ENCODE measurements around the gene NR2F1-AS1.

NR2F1-AS1 gene

GRCh38 chr5:93580927-93581445 is at the start of gene NR2F1-AS1:
TSS of gene NR2F1-AS1 (minus strand) at chr5:93581219.
- DNase-seq (ENCODE audit: low spot score): peak; percentile 59

- DNase-seq (ENCODE audit: low spot score): no peak
These were observed 45.8 kb upstream of the NR2F1-AS1 start for GRCh38 chr5:93626801-93627200.

DNA sequence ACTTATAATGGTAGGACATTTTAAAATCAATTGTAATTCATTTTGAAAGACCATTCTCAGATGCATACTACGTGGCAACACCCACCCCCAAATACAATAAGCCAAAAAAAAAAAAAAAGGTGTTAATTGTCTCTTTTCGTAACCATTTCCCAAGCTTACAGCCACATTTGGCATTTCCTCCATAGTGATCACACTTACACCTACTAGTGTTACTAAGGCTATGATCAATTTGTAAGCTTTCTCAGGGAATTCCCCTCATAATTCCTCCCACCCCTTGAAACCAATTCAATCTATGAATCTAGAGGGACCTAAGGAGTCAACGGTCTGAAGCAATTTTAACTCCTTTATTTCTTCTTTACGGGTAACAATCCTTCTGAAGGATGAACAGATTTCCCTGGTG is 42.1 kb upstream of the NR2F1-AS1 start:
- no peak for DNase-seq (ENCODE audit: low spot score)

GRCh38 chr5:93622240-93622885 is 41.3 kb upstream of the NR2F1-AS1 start:
- DNase-seq (ENCODE audit: low spot score): no peak

GRCh38 chr5:93621327-93621798 is 40.3 kb upstream of the NR2F1-AS1 start:
- DNase-seq (ENCODE audit: low spot score): peak; percentile 88

DNA sequence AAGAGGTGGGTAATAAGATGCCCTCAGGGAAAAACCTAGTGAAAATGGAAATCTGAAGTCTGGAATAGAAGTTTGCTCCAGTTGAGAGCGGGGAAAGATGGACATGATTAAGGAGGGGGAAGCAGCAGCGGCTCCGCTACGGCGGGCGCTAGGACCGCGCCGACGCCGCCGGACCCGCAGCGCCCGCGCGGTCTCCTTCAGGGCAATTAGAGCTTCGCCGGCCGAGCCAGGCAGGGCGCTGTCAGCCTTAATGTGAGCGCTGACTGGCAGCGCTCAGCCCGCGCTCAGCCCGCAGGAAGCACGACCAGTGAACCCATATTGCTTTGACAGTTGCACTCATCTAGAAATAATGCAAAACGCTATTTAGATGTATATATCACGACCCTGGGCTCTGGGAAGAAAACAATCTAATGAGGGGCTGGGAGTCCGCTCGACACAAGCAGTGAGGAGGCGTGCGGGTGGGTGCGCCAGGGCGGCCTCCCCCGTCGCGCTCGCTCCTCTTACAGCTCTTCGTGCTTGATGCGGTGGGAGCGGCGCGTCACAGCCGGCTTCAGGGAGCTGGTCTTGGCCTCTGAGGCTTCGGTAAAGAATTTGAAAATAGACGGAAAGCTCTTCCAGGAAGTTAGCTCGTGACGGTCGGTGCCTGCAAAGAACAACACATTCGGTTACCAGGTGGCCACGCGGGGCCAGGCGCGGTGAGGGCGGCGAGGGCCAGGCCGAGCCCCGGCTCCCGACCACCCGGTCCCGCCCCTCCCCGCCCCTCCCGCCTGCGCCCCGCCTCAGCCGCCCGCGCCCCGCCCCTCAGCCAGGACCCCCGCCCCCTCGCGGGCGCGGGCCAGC is 39.7 kb upstream of the NR2F1-AS1 start:
- DNase-seq (ENCODE audit: low spot score): peak; percentile 85

- DNase-seq (ENCODE audit: low spot score): no peak
These were observed 35.6 kb upstream of the NR2F1-AS1 start for GRCh38 chr5:93616538-93617174.

DNA sequence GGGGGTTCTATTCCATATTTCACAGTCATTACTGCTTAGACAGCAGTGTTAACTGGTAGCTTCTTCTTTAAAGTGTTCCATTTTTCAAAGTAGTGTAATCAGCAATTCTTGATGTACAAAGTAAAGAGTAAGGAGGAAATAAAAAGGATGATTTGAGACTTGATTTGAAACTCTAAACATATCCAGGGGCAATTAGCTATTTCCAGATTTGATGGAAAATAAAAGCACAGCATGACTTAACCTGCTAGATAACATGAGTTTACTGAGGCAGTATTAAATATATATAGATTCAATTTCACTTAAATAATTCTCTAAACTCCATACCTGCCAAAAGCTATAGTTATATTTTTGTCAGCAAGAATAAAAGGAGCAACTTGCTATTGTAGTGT is 31.8 kb upstream of the NR2F1-AS1 start:
- no peak for DNase-seq (ENCODE audit: low spot score)

- peak; percentile 82 for DNase-seq (ENCODE audit: low spot score)
These were observed 31.2 kb upstream of the NR2F1-AS1 start for GRCh38 chr5:93611976-93612854.

- DNase-seq (ENCODE audit: low spot score): no peak
These were observed 30.4 kb upstream of the NR2F1-AS1 start for GRCh38 chr5:93611273-93611975.

- no peak for DNase-seq (ENCODE audit: low spot score)
These were observed 29.7 kb upstream of the NR2F1-AS1 start for GRCh38 chr5:93610581-93611272.

DNA sequence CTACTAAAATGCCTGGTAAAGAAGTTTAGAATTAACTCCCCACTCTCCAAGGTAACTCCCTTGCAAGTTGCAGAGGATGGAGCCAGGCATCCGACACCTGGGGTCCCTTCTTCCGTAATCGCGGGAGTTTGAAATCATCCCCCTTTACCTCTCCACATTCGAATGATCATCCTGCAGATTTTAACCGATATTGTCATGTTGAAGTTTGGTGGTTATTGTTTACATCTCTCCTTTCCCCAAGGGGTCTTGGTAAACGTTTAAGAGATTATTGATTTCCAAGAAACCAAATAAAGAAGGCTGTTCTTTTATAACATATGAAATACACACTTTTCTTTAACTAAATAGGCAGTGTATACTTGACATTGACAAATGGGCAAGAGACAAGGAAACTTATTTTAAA is 28.7 kb upstream of the NR2F1-AS1 start:
- DNase-seq (ENCODE audit: low spot score): no peak

DNA sequence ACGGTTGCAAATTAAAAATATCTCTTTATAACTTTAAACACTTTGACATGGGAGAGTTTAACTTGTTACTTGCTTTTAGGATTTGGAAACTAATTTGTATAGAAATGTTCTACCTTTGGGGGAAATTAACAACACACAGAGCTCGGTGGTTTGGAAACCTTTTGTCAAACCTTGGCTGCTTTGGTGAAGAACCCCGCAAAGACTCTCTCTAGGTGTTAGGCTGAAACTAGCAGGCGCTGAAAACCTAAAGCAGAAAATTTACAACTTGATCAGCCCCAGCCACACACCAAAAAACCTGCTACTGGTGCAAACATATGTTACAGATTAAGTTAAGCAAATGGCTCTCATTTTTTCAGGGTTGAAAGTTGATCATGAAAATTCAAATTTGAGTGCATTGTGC is 27.8 kb upstream of the NR2F1-AS1 start:
- no peak for DNase-seq (ENCODE audit: low spot score)

GRCh38 chr5:93607367-93608258 is 26.6 kb upstream of the NR2F1-AS1 start:
- peak; percentile 60 for DNase-seq (ENCODE audit: low spot score)

GRCh38 chr5:93606382-93606752 is 25.3 kb upstream of the NR2F1-AS1 start:
- DNase-seq (ENCODE audit: low spot score): no peak

GRCh38 chr5:93604644-93605515 is 23.9 kb upstream of the NR2F1-AS1 start:
- DNase-seq (ENCODE audit: low spot score): no peak

DNA sequence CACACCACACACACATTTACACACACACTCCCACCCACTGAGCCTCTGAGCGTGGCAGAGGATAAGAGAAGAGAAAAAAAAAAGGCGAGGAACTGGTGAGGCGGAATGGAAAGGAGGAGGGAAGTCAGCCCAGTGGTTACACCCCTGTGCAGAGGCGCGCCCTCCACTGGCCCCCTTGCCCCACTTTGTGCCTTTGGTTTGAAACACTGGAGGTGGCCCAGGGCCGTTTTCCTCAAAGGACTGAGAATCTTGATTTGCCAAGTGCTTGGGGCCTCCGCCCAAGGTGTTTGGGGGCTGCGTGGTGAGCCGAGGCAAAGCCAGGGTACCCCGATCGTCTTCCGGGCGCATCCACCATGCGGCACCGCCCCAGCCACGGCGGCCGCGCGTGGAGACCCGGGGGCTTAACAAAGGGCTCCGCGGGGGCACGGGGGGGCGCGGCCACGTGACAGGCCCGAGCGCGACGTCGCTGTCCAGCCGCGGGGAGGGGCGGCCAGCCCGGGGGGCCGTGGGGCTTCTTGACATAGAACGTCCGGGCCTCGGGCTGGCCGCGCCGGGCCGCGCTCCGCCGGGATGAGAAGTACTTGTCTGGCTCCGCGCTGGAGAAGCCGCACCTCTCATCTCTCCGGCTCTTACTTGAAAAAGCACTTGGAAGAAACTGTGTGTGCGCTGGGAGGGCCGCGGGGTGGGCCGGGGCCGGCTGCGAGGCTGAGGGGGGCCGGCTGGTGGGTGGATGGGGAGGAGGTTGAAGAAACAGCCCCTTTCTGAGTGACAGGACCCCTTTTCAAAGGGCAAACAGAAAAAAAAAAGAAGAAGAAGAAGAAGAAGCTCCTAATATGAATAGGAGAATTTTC is 23.0 kb upstream of the NR2F1-AS1 start:
- peak; percentile 79 for DNase-seq (ENCODE audit: low spot score)
